HEK293 (cell line): ENCODE measurements around the gene MPZL1.

ENCODE experiments used
- CTCF ChIA-PET: fragments of 350-600 bp; formaldehyde crosslinking; extraction: SDS; loops from one replicate; lab custom pipeline; 2021; ENCODE audit warnings: antibody characterized with exemption; lab: Yijun Ruan, JAX
- POLR2A ChIA-PET: fragments of 300-600 bp; formaldehyde crosslinking; extraction: SDS; loops from one replicate; lab custom pipeline; 2020; ENCODE audit warnings: antibody characterized with exemption, inconsistent platforms; lab: Yijun Ruan, JAX
- H3K27ac ChIP-seq: fragments of 200-500 bp; sonication (Bioruptor generic); 2 replicates; pipeline ENCODE4 v1.5.1; 2014; ENCODE audit warnings: low read depth, low read length, control low read depth, inconsistent platforms; ENCODE audit errors: extremely low read depth
- H3K36me3 ChIP-seq, 2 experiments: fragments of 200-500 bp in 1 of 2; sonication (Bioruptor generic) in 1 of 2; 1 replicate in 1 of 2; 2 replicates in 1 of 2; pipeline ENCODE4 v1.5.1; 2014 to 2017; ENCODE audit warnings: inconsistent platforms in 2 of 2, low read length in 2 of 2; ENCODE audit not compliant: control insufficient read depth in 2 of 2, insufficient read depth in 1 of 2
- H3K4me1 ChIP-seq: fragments of 200-500 bp; sonication (Bioruptor generic); 2 replicates; pipeline ENCODE4 v1.5.1; 2014; ENCODE audit warnings: mild to moderate bottlenecking, low read length, inconsistent platforms; ENCODE audit not compliant: control insufficient read depth, insufficient read depth
- H3K4me3 ChIP-seq: 2 replicates; pipeline ENCODE4 v1.5.1; 2011; ENCODE audit warnings: low read depth, mild to moderate bottlenecking, control low read depth, low read length, moderate library complexity
- H3K9me3 ChIP-seq: fragments of 200-500 bp; sonication (Bioruptor generic); 2 replicates; pipeline ENCODE4 v1.5.1; 2014; ENCODE audit warnings: low read depth, low read length, inconsistent platforms; ENCODE audit not compliant: control insufficient read depth, insufficient read depth
- FEZF1 ChIP-seq: fragments of 450-650 bp; formaldehyde crosslinking; IDR thresholded peaks from 2 replicates; pipeline ENCODE4 v1.5.1; 2016; ENCODE audit warnings: missing biosample characterization, missing genetic modification characterization
- GLIS1 ChIP-seq: fragments of 450-650 bp; formaldehyde crosslinking; IDR thresholded peaks from 2 replicates; pipeline ENCODE4 v1.5.1; 2016; ENCODE audit warnings: missing biosample characterization, missing genetic modification characterization
- OSR2 ChIP-seq: fragments of 450-650 bp; formaldehyde crosslinking; IDR thresholded peaks from 2 replicates; pipeline ENCODE4 v1.5.1; 2016; ENCODE audit warnings: missing biosample characterization, missing genetic modification characterization
- YY2 ChIP-seq: fragments of 450-650 bp; formaldehyde crosslinking; IDR thresholded peaks from 2 replicates; pipeline ENCODE4 v1.5.1; 2016; ENCODE audit warnings: missing biosample characterization, missing genetic modification characterization
- ZBTB17 ChIP-seq: fragments of 450-650 bp; formaldehyde crosslinking; IDR thresholded peaks from 2 replicates; pipeline ENCODE4 v1.5.1; 2016; ENCODE audit warnings: missing biosample characterization, missing genetic modification characterization
- ZBTB7A ChIP-seq: fragments of 450-650 bp; formaldehyde crosslinking; IDR thresholded peaks from 2 replicates; pipeline ENCODE4 v1.5.1; 2016; ENCODE audit warnings: low read depth, missing biosample characterization, missing genetic modification characterization
- ZNF174 ChIP-seq: fragments of 450-650 bp; formaldehyde crosslinking; IDR thresholded peaks from 2 replicates; pipeline ENCODE4 v1.5.0; 2017; ENCODE audit warnings: missing biosample characterization, mild to moderate bottlenecking, missing genetic modification characterization
- ZNF175 ChIP-seq: fragments of 450-650 bp; formaldehyde crosslinking; IDR thresholded peaks from 2 replicates; pipeline ENCODE4 v1.5.1; 2016; ENCODE audit warnings: missing biosample characterization, missing genetic modification characterization
- ZNF202 ChIP-seq: fragments of 450-650 bp; formaldehyde crosslinking; IDR thresholded peaks from 2 replicates; pipeline ENCODE4 v1.5.1; 2016; ENCODE audit warnings: missing biosample characterization, missing genetic modification characterization, borderline replicate concordance
- ZNF223 ChIP-seq: fragments of 450-650 bp; formaldehyde crosslinking; IDR thresholded peaks from 2 replicates; pipeline ENCODE4 v1.5.1; 2016; ENCODE audit warnings: missing biosample characterization, missing genetic modification characterization
- ZNF23 ChIP-seq: fragments of 450-650 bp; formaldehyde crosslinking; IDR thresholded peaks from 2 replicates; pipeline ENCODE4 v1.5.1; 2016; ENCODE audit warnings: missing biosample characterization, missing genetic modification characterization, borderline replicate concordance
- ZNF324 ChIP-seq: fragments of 450-650 bp; formaldehyde crosslinking; IDR thresholded peaks from 2 replicates; pipeline ENCODE4 v1.5.1; 2016; ENCODE audit warnings: missing biosample characterization, missing genetic modification characterization
- ZNF362 ChIP-seq: fragments of 450-650 bp; formaldehyde crosslinking; IDR thresholded peaks from 2 replicates; pipeline ENCODE4 v1.5.1; 2016; ENCODE audit warnings: missing biosample characterization, missing genetic modification characterization
- ZNF398 ChIP-seq: fragments of 450-650 bp; formaldehyde crosslinking; IDR thresholded peaks from 2 replicates; pipeline ENCODE4 v1.5.1; 2017; ENCODE audit warnings: missing biosample characterization, missing genetic modification characterization
- ZNF416 ChIP-seq: fragments of 450-650 bp; formaldehyde crosslinking; IDR thresholded peaks from 2 replicates; pipeline ENCODE4 v1.5.1; 2016; ENCODE audit warnings: missing biosample characterization, missing genetic modification characterization
- ZNF449 ChIP-seq: fragments of 450-650 bp; formaldehyde crosslinking; IDR thresholded peaks from 2 replicates; pipeline ENCODE4 v1.5.1; 2017; ENCODE audit warnings: missing biosample characterization, mild to moderate bottlenecking, missing genetic modification characterization, moderate library complexity
- ZNF558 ChIP-seq: fragments of 450-650 bp; formaldehyde crosslinking; IDR thresholded peaks from 2 replicates; pipeline ENCODE4 v1.5.1; 2016; ENCODE audit warnings: missing biosample characterization, missing genetic modification characterization
- ZNF585B ChIP-seq: fragments of 450-650 bp; formaldehyde crosslinking; IDR thresholded peaks from 2 replicates; pipeline ENCODE4 v1.5.1; 2016; ENCODE audit warnings: missing biosample characterization, missing genetic modification characterization
- ZNF610 ChIP-seq: fragments of 450-650 bp; formaldehyde crosslinking; IDR thresholded peaks from 2 replicates; pipeline ENCODE4 v1.5.1; 2016; ENCODE audit warnings: missing biosample characterization, missing genetic modification characterization, borderline replicate concordance
- ZNF658 ChIP-seq: fragments of 450-650 bp; formaldehyde crosslinking; IDR thresholded peaks from 2 replicates; pipeline ENCODE4; 2016; ENCODE audit warnings: missing biosample characterization, missing genetic modification characterization
- ZNF704 ChIP-seq: fragments of 450-650 bp; formaldehyde crosslinking; IDR thresholded peaks from 2 replicates; pipeline ENCODE4 v1.5.1; 2016; ENCODE audit warnings: missing biosample characterization, missing genetic modification characterization
- ZNF76 ChIP-seq: fragments of 450-650 bp; formaldehyde crosslinking; IDR thresholded peaks from 2 replicates; pipeline ENCODE4; 2016; ENCODE audit warnings: low read depth, missing biosample characterization, missing genetic modification characterization, borderline replicate concordance
- ZNF776 ChIP-seq: fragments of 450-650 bp; formaldehyde crosslinking; IDR thresholded peaks from 2 replicates; pipeline ENCODE4 v1.5.0; 2017; ENCODE audit warnings: missing biosample characterization, missing genetic modification characterization, borderline replicate concordance
- ZNF785 ChIP-seq: fragments of 450-650 bp; formaldehyde crosslinking; IDR thresholded peaks from 2 replicates; pipeline ENCODE4 v1.5.1; 2016; ENCODE audit warnings: missing biosample characterization, missing genetic modification characterization
- ZNF830 ChIP-seq: fragments of 450-650 bp; IDR thresholded peaks from 2 replicates; pipeline ENCODE4 v1.5.0; 2018; ENCODE audit warnings: missing biosample characterization, missing genetic modification characterization, low read depth, mild to moderate bottlenecking, moderate library complexity

The MPZL1 gene

GRCh38 chr1:167798952-167799351 lies 77.2 kb downstream of the MPZL1 start:
- Histone ChIP-seq H3K4me1 (no peaks in the 10 kb centered on the region), H3K9me3 (no peaks in the 10 kb centered on the region), H3K4me3 (no peak overlapping the region), H3K27ac (no peak overlapping the region), H3K36me3 (no peaks in the 10 kb centered on the region)
- TF ChIP-seq FEZF1 (tag by site-specific recombination) (no peak), OSR2 (tag by site-specific recombination) (no peak), ZNF324 (tag by site-specific recombination) (no peak), ZNF558 (tag by site-specific recombination) (no peak), ZNF23 (tag by site-specific recombination) (no peak), ZNF610 (tag by site-specific recombination) (no peak), ZNF76 (no peak), ZNF449 (no peak), ZBTB7A (tag by site-specific recombination) (no peak), ZNF785 (tag by site-specific recombination) (no peak), ZNF704 (no peak), ZNF362 (tag by site-specific recombination) (no peak), ZNF585B (tag by site-specific recombination) (no peak), ZNF658 (tag by site-specific recombination) (no peak), ZNF416 (tag by site-specific recombination) (no peak), ZNF174 (no peak), ZNF223 (tag by site-specific recombination) (no peak), YY2 (tag by site-specific recombination) (no peak)
- POLR2A ChIA-PET = no interaction called here
- CTCF ChIA-PET = interaction anchor here (0.5 kb wide), 1 partner anchor 199 kb away, joined by 3 read pairs; no protein-coding TSS in a partner anchor

- H3K27ac ChIP-seq = no peak overlapping the region
- no peaks in the 10 kb centered on the region for H3K4me1 ChIP-seq
- ChIA-PET CTCF (interaction anchor here (0.5 to 0.9 kb wide), 2 partner anchors 199 to 436 kb away, joined by 3 read pairs; no protein-coding TSS in a partner anchor), POLR2A (no interaction called here)
- H3K36me3 ChIP-seq = no peaks in the 10 kb centered on the region
- no peak overlapping the region for H3K4me3 ChIP-seq
- no peaks in the 10 kb centered on the region for H3K9me3 ChIP-seq
- peak; percentile 49 for TF ChIP-seq GLIS1 (tag by site-specific recombination)
- no peak for TF ChIP-seq ZNF830 (tag by site-specific recombination)
Measured at GRCh38 chr1:167799747-167800146, 78.0 kb downstream of the MPZL1 start.

- no peaks in the 10 kb centered on the region for H3K4me1 ChIP-seq
- TF ChIP-seq ZNF202 (tag by site-specific recombination) (no peak), ZNF398 (tag by site-specific recombination) (no peak), ZBTB17 (tag by site-specific recombination) (no peak), ZNF23 (tag by site-specific recombination) (no peak), ZNF175 (tag by site-specific recombination) (no peak), ZNF776 (no peak), ZNF324 (tag by site-specific recombination) (no peak)
- no peak overlapping the region for H3K4me3 ChIP-seq
- H3K36me3 ChIP-seq = no peaks in the 10 kb centered on the region
- H3K9me3 ChIP-seq = no peaks in the 10 kb centered on the region
- no peak overlapping the region for H3K27ac ChIP-seq
- CTCF ChIA-PET = interaction anchor here (0.9 kb wide), 1 partner anchor 435 kb away, joined by 3 read pairs; no protein-coding TSS in a partner anchor
- POLR2A ChIA-PET = no interaction called here
Measured at GRCh38 chr1:167800251-167800650, 78.5 kb downstream of the MPZL1 start.
